Measurements from ENCODE around the gene CLDN22. TPM values are rescaled to one million over a fixed set of nuclear protein-coding genes. Genes with fewer than 3 reads are reported as not detected.

Gene CLDN22
- total and polyA plus RNA-seq, 2 of the 8 experiments (the other 6 are each of a cell fraction or from before 2014, with no cell fraction given), result not detected

- Histone ChIP-seq H3K14ac (ENCODE audit: insufficient read length) (no peak overlapping the region), H3K4me2 (ENCODE audit: insufficient read depth in 1 of 2, low read depth in 2 of 2, low read length in 2 of 2) (no peak overlapping the region), H4K91ac (replicated peaks; ENCODE audit: insufficient read length, low read length) (no peak overlapping the region), H3K18ac (ENCODE audit: extremely low read depth, low read length) (no peak overlapping the region), H4K20me1 (replicated peaks in 1 of 2; ENCODE audit: control insufficient read depth in 1 of 2, insufficient read depth in 2 of 2, low read length in 2 of 2) (no peaks in the 10 kb centered on the region), H3K23me2 (ENCODE audit: low read depth, low read length) (no peaks in the 10 kb centered on the region), H3K79me1 (ENCODE audit: low read depth, low read length) (no peaks in the 10 kb centered on the region), H3K23ac (ENCODE audit: insufficient read length) (no peak overlapping the region), H2AFZ (ENCODE audit: low read length) (no peak overlapping the region), H3K4me3 (ENCODE audit: extremely low read depth in 1 of 4, insufficient read depth in 2 of 4, low read depth in 3 of 4, low read length in 4 of 4) (no peak overlapping the region), H3K9ac (replicated peaks in 1 of 4; ENCODE audit: extremely low read depth in 1 of 4, low read depth in 3 of 4, low read length in 3 of 4) (no peak overlapping the region), H3K27me3 (replicated peaks in 1 of 4; ENCODE audit: control insufficient read depth in 3 of 4, extremely low read depth in 1 of 4, insufficient read depth in 3 of 4, low read length in 3 of 4) (no peaks in the 10 kb centered on the region), H3K56ac (replicated peaks; ENCODE audit: insufficient read length, low read depth, low read length) (no peak overlapping the region), H2BK5ac (ENCODE audit: low read depth, low read length) (no peak overlapping the region), H2BK15ac (ENCODE audit: low read length) (no peak overlapping the region), H2AK5ac (ENCODE audit: low read depth, low read length) (no peak overlapping the region), H2BK20ac (ENCODE audit: low read length) (no peak overlapping the region), H3K4me1 (replicated peaks in 1 of 4; ENCODE audit: control insufficient read depth in 3 of 4, insufficient read depth in 4 of 4, low read length in 3 of 4) (no peaks in the 10 kb centered on the region), H2BK120ac (replicated peaks; ENCODE audit: low read depth, low read length) (no peak overlapping the region), H4K8ac (ENCODE audit: extremely low read depth, insufficient read depth, low read length) (no peak overlapping the region), H2BK12ac (ENCODE audit: low read depth, low read length) (no peak overlapping the region), H3K27ac (ENCODE audit: low read depth, low read length) (no peak overlapping the region), H3K9me3 (ENCODE audit: insufficient read depth in 2 of 2, low read depth in 1 of 2, low read length in 1 of 2) (peaks cover 0 to 4% of the 10 kb centered on the region in 2 experiments; a peak in 1 of 4 replicates), H4K5ac (ENCODE audit: insufficient read length, low read depth, low read length) (no peak overlapping the region), H3K4ac (replicated peaks; ENCODE audit: insufficient read length, low read depth, low read length) (no peak overlapping the region), H3K36me3 (ENCODE audit: control insufficient read depth in 2 of 4, insufficient read depth in 4 of 4, low read length in 3 of 4) (peaks cover 0 to 9% (median 0%) of the 10 kb centered on the region in 4 experiments; a peak in 3 of 8 replicates), H3K79me2 (ENCODE audit: control insufficient read depth in 1 of 2, insufficient read depth in 2 of 2, low read length in 2 of 2) (no peaks in the 10 kb centered on the region)
- FAIRE-seq (no peak), DNase-seq (ENCODE audit: low read depth in 1 of 2, low spot score in 2 of 2) (no peak)
- POLR2A ChIA-PET (ENCODE audit: partially characterized antibody), result no interaction called here
- CTCF ChIA-PET (ENCODE audit: partially characterized antibody), result no interaction called here
- 93% methylated on average over 5 of the region's 5 CpGs; no CpG with 5 or more reads in 1 of the 2 experiments for WGBS, 2 experiments (ENCODE audit: extremely low coverage in 1 of 2, insufficient coverage in 1 of 2, insufficient read length in 1 of 2, insufficient replicate concordance in 2 of 2, low coverage in 1 of 2, low lambda C conversion rate in 2 of 2, missing lambda C conversion rate in 1 of 2)
- TF ChIP-seq, protein P1, sequence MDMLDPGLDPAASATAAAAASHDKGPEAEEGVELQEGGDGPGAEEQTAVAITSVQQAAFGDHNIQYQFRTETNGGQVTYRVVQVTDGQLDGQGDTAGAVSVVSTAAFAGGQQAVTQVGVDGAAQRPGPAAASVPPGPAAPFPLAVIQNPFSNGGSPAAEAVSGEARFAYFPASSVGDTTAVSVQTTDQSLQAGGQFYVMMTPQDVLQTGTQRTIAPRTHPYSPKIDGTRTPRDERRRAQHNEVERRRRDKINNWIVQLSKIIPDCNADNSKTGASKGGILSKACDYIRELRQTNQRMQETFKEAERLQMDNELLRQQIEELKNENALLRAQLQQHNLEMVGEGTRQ (IDR thresholded peaks at IDR 0.05; ENCODE audit: low read length), result no peak
- TF ChIP-seq, protein P2, sequence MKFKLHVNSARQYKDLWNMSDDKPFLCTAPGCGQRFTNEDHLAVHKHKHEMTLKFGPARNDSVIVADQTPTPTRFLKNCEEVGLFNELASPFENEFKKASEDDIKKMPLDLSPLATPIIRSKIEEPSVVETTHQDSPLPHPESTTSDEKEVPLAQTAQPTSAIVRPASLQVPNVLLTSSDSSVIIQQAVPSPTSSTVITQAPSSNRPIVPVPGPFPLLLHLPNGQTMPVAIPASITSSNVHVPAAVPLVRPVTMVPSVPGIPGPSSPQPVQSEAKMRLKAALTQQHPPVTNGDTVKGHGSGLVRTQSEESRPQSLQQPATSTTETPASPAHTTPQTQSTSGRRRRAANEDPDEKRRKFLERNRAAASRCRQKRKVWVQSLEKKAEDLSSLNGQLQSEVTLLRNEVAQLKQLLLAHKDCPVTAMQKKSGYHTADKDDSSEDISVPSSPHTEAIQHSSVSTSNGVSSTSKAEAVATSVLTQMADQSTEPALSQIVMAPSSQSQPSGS (IDR thresholded peaks at IDR 0.05; ENCODE audit: low read length), result no peak
- TF ChIP-seq EP300 (IDR thresholded peaks at IDR 0.05; ENCODE audit: borderline replicate concordance in 1 of 2, low read depth in 2 of 2, low read length in 2 of 2), result no peak
- no peak for TF ChIP-seq CHD2 (IDR thresholded peaks at IDR 0.05; ENCODE audit: low read length)
- TF ChIP-seq BACH1 (IDR thresholded peaks at IDR 0.05; ENCODE audit: low read length), result no peak
- TF ChIP-seq MAFK (IDR thresholded peaks at IDR 0.05; ENCODE audit: low read depth, low read length), result no peak
- no peak for TF ChIP-seq RXRA (IDR thresholded peaks at IDR 0.05; ENCODE audit: insufficient read depth, low read depth, low read length)
- no peak for TF ChIP-seq TAF1 (IDR thresholded peaks at IDR 0.05; ENCODE audit: low read depth, low read length)
- TF ChIP-seq ASH2L (IDR thresholded peaks at IDR 0.05; ENCODE audit: low read length), result no peak
- no peak for TF ChIP-seq FOSL1 (IDR thresholded peaks at IDR 0.05; ENCODE audit: insufficient read depth, low read depth, low read length)
- no peak for TF ChIP-seq SIN3A (conservative IDR thresholded peaks at IDR 0.05 in 1 of 2, IDR thresholded peaks at IDR 0.05 in 1 of 2; ENCODE audit: low read depth in 1 of 2, low read length in 2 of 2)
- no peak for TF ChIP-seq CHD1 (IDR thresholded peaks at IDR 0.05; ENCODE audit: low read depth, low read length)
Observed at GRCh38 chr4:183321516-183321915, 1.4 kb upstream of the CLDN22 start.

All from H1 (cell line).